HG03469 (cell line): ENCODE measurements around the gene PPP1R1B.

Experiments
- ATAC-seq: cut with Tn5 transposase; IDR thresholded peaks from one replicate; pipeline ENCODE4 v1.9.1; 2021; ENCODE audit warnings: mild to moderate bottlenecking, moderate library complexity, moderate number of reproducible peaks; ENCODE audit not compliant: unreplicated experiment

PPP1R1B gene

DNA sequence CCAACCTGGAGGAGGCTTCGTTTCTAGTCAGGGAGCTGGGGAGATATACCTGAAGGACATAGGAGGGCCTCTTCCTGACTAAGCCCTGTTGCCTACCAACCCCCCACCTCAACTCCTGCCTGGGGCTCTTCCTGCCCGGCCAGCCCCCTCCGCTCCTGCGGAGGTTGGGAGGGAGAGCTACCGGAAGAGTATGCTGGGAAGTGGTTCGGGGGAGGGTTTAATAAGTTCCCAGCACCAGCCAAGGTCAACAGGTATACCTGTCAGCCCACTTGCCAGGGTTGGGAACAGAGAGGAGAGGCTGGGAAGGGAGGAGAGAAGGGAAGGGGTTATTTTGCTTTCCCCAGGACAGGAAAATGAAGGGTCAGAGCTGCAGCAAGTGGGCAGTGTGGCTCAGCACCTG lies 4.7 kb downstream of the PPP1R1B start:
- ATAC-seq: no peak

DNA sequence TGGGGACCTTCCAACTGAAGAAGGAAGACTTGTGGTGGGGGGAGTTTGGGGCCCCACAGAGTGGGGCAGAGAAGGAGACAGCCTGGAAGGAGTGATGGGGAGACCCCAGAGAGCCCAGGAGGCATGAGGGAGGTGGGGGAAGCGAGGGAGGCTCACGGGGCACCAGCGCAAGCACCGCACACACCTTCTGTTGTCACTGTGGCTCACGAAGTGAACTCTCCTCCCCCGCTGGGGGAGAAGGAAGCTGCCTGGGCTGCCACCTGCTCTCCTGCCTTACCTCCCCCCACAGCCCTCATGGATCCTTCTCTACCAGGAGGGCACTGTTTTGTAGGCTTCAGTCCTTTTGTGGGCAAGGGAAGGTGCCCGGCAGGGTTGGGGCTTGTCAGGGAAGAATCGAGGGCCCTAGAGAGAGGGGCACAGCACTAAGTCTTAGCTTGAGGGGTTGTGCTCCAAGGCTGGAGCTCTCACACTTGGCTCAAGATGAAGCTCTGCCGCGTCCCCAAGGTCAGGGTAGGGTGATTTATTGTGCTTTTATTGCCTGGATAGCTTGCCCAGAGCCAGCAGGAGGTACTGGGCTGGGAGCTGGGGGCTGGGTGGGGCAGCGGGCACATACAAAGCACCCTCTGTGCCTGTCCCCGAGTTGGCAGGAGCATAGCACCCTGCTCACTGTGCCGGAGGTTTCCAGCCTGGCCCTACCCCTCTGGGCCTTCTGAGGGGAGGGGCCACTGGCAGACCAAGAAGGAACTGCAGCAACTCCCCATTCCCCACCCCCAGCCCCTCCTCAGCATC lies 5.6 kb downstream of the PPP1R1B start:
- ATAC-seq: no peak

DNA sequence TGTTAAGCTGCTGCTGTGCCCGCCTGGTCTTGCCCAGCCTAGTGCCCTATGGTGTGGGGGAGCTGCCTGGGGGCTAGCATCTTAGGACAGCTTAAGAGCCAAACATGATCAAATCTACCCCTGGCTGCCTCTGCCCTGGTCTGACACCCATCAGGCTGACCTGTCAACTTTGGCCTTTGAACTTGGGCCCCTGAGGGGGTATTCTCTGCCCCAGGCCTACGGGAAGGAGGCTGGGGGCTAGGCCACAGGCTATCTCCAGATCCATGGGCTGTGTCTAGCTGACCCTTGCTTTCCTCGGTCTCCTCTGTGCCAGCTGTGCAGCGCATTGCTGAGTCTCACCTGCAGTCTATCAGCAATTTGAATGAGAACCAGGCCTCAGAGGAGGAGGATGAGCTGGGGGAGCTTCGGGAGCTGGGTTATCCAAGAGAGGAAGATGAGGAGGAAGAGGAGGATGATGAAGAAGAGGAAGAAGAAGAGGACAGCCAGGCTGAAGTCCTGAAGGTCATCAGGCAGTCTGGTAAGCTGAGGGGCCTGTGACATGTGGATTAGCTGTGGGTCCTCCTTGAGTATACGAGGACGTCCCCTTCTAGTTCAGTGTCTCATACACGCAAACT lies 6.9 kb downstream of the PPP1R1B start:
- no peak for ATAC-seq

DNA sequence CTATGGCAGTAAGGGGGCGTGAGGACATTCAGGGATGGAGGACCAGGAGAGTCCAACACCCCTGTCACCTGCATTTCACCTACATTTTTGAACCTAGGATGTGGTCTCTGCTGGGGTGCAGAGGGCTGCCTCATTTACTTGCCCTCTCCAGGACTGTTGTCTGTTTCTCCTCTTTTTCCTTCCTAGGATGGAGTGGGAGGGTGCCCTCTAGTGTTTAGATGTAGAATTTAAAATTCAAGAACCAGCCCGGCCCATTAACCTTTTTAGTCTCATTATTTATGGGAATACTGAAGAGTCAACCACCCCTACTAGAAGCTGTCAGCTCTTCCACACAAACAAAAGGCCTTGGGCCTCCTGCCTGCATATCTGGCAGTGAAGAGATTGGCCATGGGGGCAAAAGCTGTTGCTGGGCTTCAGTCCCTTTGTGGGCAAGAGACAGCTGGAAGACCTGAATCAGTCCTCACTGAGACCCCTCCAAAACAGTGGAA lies 7.7 kb downstream of the PPP1R1B start:
- ATAC-seq: no peak

DNA sequence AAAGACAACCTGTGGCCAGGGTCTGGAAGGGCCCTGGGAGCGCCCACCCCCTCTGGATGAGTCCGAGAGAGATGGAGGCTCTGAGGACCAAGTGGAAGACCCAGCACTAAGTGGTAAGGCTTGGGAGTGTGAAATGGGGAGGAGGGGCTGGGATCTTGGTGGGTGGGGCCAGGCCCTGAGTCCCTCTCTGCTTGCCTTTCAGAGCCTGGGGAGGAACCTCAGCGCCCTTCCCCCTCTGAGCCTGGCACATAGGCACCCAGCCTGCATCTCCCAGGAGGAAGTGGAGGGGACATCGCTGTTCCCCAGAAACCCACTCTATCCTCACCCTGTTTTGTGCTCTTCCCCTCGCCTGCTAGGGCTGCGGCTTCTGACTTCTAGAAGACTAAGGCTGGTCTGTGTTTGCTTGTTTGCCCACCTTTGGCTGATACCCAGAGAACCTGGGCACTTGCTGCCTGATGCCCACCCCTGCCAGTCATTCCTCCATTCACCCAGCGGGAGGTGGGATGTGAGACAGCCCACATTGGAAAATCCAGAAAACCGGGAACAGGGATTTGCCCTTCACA lies 8.9 kb downstream of the PPP1R1B start:
- ATAC-seq: no peak

DNA sequence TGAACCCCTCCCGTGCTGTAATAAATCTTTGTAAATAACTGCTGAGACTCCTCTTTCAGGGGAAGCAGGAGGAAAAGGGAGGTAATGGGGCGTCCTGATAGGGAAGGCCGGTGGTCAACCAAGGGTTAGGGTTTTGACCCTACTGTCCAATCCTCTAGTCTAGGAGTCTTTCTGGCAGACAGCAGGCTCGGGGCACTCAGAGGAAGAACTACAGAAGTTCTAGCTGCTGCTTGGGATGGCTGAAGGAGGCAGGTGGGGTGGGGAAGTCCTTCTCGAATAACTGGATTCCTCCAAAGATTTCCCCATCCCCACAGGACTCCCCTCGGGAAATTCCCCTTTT lies 9.8 kb downstream of the PPP1R1B start:
- ATAC-seq: peak; percentile 14

DNA sequence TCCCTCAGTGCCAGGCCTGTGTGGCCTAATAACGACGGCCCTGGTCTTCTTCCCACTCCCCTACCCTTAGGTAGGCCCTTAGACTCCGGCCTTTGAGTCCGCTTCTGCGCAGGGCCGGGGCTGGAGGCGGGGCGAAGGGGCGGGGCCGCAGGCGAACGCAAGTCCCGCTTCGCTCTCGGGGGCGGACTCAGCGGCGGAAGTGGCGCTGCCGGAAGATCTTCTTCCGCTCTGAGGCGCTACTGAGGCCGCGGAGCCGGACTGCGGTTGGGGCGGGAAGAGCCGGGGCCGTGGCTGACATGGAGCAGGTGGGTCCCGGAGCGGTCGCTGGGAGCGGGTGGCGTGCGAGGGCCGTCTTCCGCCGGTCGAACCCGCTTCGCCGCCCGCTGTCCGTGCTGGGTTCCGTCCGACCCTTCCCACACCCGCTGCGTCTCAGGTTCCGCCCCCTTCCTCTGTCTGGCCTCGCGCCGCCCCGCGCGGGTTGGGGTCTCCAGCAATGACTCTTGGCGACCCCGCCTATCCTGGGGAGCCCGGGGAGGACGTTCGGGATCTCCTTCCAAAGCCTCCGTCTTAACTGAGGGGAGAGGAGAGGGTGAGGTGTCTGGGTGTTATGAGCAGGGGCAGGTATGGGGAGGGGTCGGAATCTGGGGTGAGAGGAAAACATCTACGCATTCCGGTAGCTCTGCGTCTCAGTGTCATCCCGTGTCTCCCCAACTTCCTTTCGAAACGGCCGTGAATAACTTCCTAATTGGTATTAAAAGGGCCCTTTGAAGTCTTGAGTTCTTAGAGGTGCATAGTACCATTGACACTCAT lies 10.4 kb downstream of the PPP1R1B start, which contains the start of gene STARD3:
TSS of gene STARD3 (plus strand) at position 218 of the 810 bp plus-strand sequence. CDS start 16,388 bp downstream, outside the sequence.
- peak; percentile 55 for ATAC-seq

DNA sequence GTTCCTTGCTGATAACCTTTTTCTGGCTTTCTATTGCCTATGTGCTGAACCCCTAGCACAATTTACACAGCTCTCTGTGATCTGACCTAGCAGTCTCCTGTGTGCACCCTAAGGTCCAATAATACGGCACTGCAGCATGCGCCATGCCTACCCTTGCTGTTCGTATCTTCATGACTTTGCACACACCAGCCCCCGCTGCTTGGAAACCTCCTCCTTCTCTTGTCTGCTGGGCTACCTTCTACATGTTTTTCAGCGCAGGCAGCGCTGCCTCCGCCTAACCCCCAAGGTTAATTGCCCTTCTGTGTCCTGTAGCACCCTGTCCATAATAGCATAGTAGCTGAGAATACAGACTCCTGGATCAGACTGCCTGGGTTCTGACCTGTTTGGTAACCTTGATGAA lies 11.6 kb downstream of the PPP1R1B start:
- ATAC-seq: no peak

DNA sequence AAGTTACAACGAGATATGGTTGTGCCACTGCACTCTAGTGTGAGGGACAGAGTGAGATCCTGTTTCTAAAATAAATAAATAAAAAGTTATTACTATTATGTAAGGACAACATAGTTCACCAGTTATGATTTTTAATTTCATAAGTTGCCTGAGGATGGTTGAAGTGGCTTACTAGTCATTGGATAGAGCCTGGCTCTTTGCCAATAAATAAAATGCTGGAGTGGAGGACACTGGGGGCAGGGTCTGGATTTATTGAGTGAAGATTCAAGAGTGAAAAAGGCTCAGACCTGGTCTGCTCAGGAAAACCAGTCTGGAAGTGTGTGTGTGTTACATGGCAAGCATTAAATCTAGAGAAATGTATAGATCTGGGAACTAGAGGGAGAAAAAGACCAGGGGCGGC lies 12.3 kb downstream of the PPP1R1B start:
- ATAC-seq: no peak

DNA sequence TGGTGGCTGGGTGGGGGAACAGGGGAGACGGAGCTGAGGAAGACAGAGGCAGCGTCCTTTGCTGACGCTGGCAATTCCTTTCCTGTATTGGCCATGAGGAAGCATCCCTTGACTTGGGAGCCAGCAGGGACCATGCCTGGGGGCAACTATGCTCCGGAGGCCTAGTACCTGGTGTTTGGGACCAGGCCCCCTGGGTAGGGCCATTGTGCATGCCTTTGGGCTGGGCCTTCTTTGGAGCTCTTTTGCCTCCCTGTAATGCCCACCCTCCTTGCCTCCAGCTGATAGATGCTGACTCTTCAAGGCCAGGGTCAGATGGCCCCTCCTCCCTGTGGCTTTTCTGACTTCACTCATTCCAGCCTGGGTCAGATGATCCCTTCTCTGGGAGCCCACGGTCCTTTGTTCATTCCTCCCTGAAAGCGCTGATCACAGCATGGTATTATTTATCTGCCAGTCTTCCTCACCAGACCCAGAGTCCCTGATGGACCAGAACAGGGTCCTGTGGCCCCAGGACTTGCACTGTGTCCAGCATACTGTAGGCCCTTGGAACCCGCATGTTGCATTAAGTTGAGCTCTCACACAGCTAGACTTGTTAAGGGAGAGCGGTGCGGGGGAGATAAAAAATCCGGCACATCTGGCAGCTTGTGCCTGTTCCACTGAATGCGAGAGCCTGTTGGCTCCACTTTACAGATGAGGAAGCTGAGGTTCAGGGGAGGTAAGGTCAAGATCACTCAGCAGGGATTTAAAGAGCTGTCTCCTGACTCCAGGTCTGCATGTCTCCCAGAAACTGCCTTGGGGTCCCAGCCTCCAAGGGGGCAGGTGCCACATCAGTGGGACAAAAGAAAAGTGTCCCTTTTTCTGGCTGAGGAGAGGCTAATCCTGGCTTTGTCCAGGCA lies 13.1 kb downstream of the PPP1R1B start:
- ATAC-seq: no peak

DNA sequence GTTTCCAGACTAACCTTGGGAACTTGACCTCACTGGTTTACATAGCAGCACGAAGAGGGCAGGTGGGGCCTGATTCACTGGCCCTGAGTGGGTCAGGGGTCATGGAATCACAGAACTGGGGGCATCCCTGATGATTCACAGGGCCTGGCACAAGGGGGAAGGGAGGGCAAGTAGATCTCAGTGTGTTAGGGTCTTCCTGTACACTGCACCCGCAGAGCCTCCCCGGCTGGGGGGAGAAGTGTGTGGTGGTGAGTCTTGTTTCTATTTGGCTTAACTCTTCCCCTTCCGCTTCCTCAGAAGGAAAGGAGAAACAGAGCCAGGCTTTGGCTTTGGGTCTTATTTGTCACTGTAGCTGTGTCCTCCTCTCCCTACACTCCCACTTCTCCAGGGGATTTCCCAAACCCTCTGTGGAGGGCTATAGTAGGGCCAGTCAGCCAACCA lies 13.9 kb downstream of the PPP1R1B start:
- ATAC-seq: no peak

DNA sequence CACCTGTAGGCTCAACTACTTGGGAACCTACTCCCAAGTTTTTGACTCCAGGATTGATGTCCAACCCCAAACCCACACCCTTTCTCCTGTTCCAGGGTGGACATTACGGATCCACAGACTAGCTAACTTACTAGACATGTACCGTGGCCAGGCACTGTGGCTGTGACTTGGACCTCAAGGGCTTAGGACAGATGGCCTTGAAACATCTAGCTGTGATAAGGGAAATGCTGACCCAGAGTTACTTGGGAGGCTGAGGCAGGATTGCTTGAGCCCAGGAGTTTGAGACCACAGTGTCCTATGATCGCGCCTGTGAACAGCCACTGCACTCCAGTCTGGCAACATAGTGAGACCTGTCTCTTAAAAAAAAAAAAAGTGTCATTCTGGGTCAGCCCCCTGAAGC lies 14.3 kb downstream of the PPP1R1B start:
- no peak for ATAC-seq

DNA sequence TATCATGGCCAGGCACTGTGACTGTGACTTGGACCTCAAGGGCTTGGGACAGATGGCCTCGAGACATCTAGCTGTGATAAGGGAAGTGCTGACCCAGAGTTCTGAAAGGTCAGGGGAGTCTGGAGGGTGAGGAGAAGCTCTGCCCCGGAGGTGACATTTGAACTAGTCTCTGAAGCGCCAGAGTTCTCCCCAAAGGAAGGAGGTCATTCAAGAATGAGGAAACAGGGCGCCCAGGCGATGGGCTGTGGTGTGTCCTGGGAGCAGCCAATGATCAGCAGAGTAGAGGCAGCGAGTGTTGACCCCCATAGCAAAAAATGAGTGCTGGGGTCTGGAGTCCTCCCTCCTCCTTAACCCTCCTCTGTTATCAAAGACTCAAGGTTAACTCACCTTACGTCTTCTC lies 15.1 kb downstream of the PPP1R1B start:
- no peak for ATAC-seq

DNA sequence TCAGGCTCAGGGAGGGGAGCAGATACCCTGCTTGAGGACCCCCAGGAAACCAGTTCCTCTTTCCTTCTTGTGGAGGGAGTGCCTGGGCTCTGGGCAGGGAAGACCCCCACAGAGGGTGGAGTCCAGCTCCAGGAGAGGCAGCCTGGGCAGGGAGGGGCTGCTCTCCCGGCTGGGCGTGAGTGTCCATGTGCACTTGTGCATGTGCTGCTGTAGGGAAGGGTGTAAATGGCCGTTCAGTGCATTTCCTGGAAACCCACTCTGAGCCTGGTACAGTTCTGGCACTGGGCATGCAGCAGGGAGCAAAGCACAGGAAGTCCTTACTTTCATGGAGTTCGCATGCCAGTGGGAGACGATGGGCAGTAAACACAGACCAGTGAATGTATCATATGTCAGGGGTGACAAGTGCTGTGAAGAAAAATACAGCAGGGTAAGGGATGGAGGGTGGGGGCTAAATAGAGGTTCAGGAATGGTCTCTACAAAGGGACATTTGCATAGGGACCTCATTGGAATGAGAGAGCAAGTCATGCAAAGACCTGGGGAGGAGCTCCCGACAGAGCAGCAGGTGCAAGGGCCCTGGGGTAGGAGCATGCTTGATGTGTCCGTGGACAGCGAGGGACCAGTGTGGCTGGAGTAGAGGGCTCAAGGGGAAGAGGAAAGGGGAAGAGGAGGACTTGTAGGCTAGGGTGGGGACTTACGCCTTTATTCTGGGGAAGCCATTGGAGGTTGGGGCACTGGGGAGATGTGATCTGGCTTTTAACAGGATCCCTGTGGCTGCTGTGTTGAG lies 15.7 kb downstream of the PPP1R1B start:
- ATAC-seq: no peak

DNA sequence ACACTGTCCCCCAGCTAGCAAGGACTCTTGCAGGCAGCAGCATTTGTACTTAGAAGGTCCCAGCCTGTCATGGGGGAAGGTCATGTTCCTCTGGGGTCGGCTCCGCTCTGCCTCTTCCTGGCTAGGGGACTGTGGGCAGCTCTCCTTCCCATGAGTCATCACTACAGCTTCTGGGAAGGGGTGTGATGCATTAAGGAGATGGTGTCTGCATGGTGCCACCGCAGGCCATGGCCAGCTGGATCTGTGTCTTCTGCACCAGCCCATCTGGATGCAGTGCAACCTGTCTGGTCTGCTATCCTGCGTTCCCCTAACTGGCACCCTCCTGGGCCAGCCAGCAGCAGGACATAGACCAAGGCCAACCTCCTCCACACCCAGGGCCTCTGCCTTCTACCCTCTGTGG lies 16.5 kb downstream of the PPP1R1B start:
- no peak for ATAC-seq

DNA sequence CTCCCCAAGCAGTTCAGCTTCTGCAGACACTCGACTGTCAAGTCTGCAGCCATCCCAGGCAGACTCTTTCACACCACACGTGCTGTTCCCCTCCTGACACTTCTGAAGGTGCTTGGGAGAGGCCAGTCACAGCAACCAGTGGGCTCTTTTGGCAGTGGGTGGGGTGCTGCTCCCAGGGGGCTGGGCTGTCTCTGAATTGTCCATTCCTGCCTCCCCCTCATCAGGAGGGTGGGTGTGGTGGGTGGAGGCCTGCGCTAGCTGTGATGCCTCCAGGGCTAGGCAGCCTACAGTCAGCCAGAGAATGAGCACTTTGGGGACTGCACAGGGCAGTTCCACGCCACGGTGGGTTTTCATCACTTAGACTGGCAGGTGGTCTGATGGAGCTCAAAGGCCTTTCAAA lies 20.5 kb downstream of the PPP1R1B start:
- ATAC-seq: no peak

DNA sequence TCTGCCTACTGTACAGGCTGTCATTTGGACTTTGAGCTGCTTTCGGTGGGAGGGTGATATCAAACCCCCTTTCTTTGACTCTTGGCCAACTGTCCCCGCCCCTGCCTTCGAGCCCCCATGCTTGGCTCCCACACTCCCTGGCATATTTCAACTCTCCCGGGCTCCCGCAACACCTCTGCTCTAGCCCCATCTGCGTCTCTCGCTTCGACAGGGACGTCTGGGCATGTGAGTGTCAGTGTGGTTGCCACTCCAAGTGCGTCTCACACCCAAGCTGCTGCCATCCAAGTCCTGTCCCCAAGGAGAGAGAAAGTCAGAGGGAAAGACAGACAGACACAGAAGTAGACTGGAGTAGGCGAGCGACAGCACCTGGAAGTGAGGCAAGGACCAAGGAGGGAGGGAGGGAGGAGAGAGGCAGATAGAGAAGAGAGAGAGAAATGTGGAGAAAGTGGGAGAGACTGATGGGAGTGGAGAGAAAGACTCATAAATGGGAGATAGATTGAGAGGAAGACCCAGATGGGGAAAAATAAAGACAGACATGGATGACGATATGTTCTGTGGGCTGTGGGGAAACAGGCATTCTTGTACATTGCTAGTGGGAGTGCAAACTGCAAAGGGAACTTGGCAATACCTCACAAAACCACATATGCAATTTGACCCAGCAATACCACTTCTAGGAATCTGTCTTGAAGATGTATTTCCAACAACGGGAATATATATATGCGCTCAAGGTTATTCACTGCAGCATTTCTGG lies 22.0 kb downstream of the PPP1R1B start:
- no peak for ATAC-seq

DNA sequence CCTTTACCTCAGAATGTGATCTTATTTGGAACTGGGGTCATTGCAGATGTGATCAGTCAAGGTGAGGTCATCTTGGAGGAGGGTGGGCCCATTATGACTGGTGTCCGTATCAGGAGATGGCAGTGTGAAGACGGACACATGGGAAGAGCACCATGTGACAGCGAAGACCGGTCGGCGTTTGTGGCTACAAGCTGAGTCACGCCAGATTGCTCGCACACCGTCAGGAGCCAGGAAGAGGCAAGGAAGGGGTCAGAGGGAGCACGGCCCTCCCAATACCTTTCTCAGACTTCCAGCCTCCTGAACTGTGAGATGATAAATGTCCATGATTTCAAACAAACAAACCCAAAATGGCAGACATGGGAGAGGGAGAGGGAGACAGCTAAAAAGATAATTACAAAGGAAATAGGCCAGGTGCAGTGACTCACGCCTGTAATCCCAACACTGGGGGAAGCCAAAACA lies 23.4 kb downstream of the PPP1R1B start:
- no peak for ATAC-seq
